ENCODE measurements around the gene CD244.
"Not testable (repeated sequence)": the region's sequence is repeated elsewhere in the genome, so short reads cannot be mapped to it uniquely, and the experiment has no call there.

The CD244 gene

GRCh38 chr1:160811147-160811546, 51.5 kb downstream of the CD244 start:
- DNase-seq (ENCODE audit: low read depth in 2 of 2), result no peak

- DNase-seq (ENCODE audit: low read depth in 2 of 2), result no peak
These were observed 52.2 kb downstream of the CD244 start for GRCh38 chr1:160810486-160810885.

GRCh38 chr1:160808289-160808688, 54.4 kb downstream of the CD244 start:
- DNase-seq (ENCODE audit: low read depth in 2 of 2), result no peak

GRCh38 chr1:160807738-160808137, 54.9 kb downstream of the CD244 start:
- DNase-seq (ENCODE audit: low read depth in 2 of 2), result no peak

- no peak for DNase-seq (ENCODE audit: low read depth in 2 of 2)
These were observed 55.4 kb downstream of the CD244 start for GRCh38 chr1:160807247-160807646.

- no peak for DNase-seq (ENCODE audit: low read depth in 2 of 2)
These were observed 55.9 kb downstream of the CD244 start for GRCh38 chr1:160806784-160807183.

- DNase-seq (ENCODE audit: low read depth in 2 of 2), result no peak
These were observed 56.5 kb downstream of the CD244 start for GRCh38 chr1:160806109-160806665.

GRCh38 chr1:160801836-160802580, 60.7 kb downstream of the CD244 start:
- DNase-seq (ENCODE audit: low read depth in 2 of 2), result no peak

GRCh38 chr1:160800645-160801408, 61.9 kb downstream of the CD244 start:
- DNase-seq (ENCODE audit: low read depth in 2 of 2), result no peak

- DNase-seq (ENCODE audit: low read depth in 2 of 2), result no peak
These were observed 62.5 kb downstream of the CD244 start for GRCh38 chr1:160800142-160800541.

GRCh38 chr1:160799641-160800040, 63.0 kb downstream of the CD244 start:
- DNase-seq (ENCODE audit: low read depth in 2 of 2), result no peak

- no peak for DNase-seq (ENCODE audit: low read depth in 2 of 2)
These were observed 64.2 kb downstream of the CD244 start for GRCh38 chr1:160798439-160798838.

GRCh38 chr1:160797861-160798273, 64.8 kb downstream of the CD244 start:
- peak; percentile 32 to 35 for DNase-seq (ENCODE audit: low read depth in 2 of 2)

GRCh38 chr1:160797271-160797709, 65.4 kb downstream of the CD244 start:
- no peak for DNase-seq (ENCODE audit: low read depth in 2 of 2)

GRCh38 chr1:160795951-160796383, 66.7 kb downstream of the CD244 start, which contains the start of gene LY9:
LY9 (plus strand) TSS chr1:160796174; CDS start chr1:160796188, 14 bp downstream.
- peak; percentile 44 to 64 for DNase-seq (ENCODE audit: low read depth in 2 of 2)

- no peak for DNase-seq (ENCODE audit: low read depth in 2 of 2)
These were observed 68.3 kb downstream of the CD244 start for GRCh38 chr1:160794376-160794775.

GRCh38 chr1:160789702-160790611, 72.7 kb downstream of the CD244 start:
- DNase-seq (ENCODE audit: low read depth in 2 of 2), result no peak

GRCh38 chr1:160789051-160789701, 73.5 kb downstream of the CD244 start:
- DNase-seq (ENCODE audit: low read depth in 2 of 2), result no peak

GRCh38 chr1:160782988-160783765, 79.5 kb downstream of the CD244 start:
- not testable (repeated sequence) for DNase-seq (ENCODE audit: low read depth in 2 of 2)

Data from stimulated activated CD4-positive, alpha-beta T cell treated with anti-CD3 and anti-CD28 coated beads, Interleukin-4, amount 100 ng/mL, for 48 hours (primary cell).